Renal cortex interstitium (tissue), 15 donors: Measurements from ENCODE around the gene UTP18. TPM values are rescaled to one million over a fixed set of nuclear protein-coding genes. Genes with fewer than 3 reads are reported as not detected.
"Not testable (repeated sequence)": the region's sequence is repeated elsewhere in the genome, so short reads cannot be mapped to it uniquely, and the experiment has no call there.

Source experiments
- DNase-seq, 11 donors: peaks; one replicate each; pipeline ENCODE4 v3.0.0-alpha.2; 2013; ENCODE audit warnings: low read depth in 9 of 11, low spot score in 4 of 11; ENCODE audit errors: extremely low read depth in 1 of 11
- long read RNA-seq, 16 experiments: transcript quantifications; one replicate each; lab custom pipeline, GENCODE V29; 2026
- polyA plus RNA-seq, 3 donors: library from polyadenylated mRNA; unstranded; fragments of 120-200 nt; gene quantifications; one replicate each; pipeline ENCODE4 v1.2.1, GENCODE V29; 2013; ENCODE audit not compliant: insufficient read length in 3 of 3

Gene UTP18
- polyA plus RNA-seq = 10 to 100 TPM; 43.9 to 63.7 (median 47.4) TPM
- long read RNA-seq, donor 1, transcript UTP18-201 (14 exons, 1,894 nt) = major isoform, 7 of 8 reads
- long read RNA-seq, donor 1, partial matches to known transcripts = 0 of 8 reads
- long read RNA-seq, donor 1, other reads (novel, unspliced or antisense) = 0 of 8 reads
- long read RNA-seq, donor 2, transcript UTP18-201 (14 exons, 1,894 nt) = major isoform, 7 of 14 reads
- long read RNA-seq, donor 2, partial matches to known transcripts = 6 of 14 reads
- long read RNA-seq, donor 2, other reads (novel, unspliced or antisense) = 0 of 14 reads
- long read RNA-seq, donor 3, transcript UTP18-201 (14 exons, 1,894 nt) = major isoform, 19 of 19 reads
- long read RNA-seq, donor 3, partial matches to known transcripts = 0 of 19 reads
- long read RNA-seq, donor 3, other reads (novel, unspliced or antisense) = 0 of 19 reads
- long read RNA-seq, donor 4, transcript UTP18-201 (14 exons, 1,894 nt) = major isoform, 11 of 16 reads
- long read RNA-seq, donor 4, partial matches to known transcripts = 5 of 16 reads
- long read RNA-seq, donor 4, other reads (novel, unspliced or antisense) = 0 of 16 reads
- long read RNA-seq, donor 5 = 0 reads
- long read RNA-seq, donor 6, transcript UTP18-201 (14 exons, 1,894 nt) = major isoform, 7 of 15 reads
- long read RNA-seq, donor 6, partial matches to known transcripts = 6 of 15 reads
- long read RNA-seq, donor 6, other reads (novel, unspliced or antisense) = 0 of 15 reads
- long read RNA-seq, donor 7, transcript UTP18-201 (14 exons, 1,894 nt) = major isoform, 8 of 19 reads
- long read RNA-seq, donor 7, partial matches to known transcripts = 11 of 19 reads
- long read RNA-seq, donor 7, other reads (novel, unspliced or antisense) = 0 of 19 reads
- long read RNA-seq, donor 8 = 0 reads
- long read RNA-seq, donor 9, transcript UTP18-201 (14 exons, 1,894 nt) = major isoform, 14 of 15 reads
- long read RNA-seq, donor 9, partial matches to known transcripts = 0 of 15 reads
- long read RNA-seq, donor 9, other reads (novel, unspliced or antisense) = 0 of 15 reads
- long read RNA-seq, donor 10, transcript UTP18-201 (14 exons, 1,894 nt) = major isoform, 5 of 10 reads
- long read RNA-seq, donor 10, partial matches to known transcripts = 5 of 10 reads
- long read RNA-seq, donor 10, other reads (novel, unspliced or antisense) = 0 of 10 reads
- long read RNA-seq, donor 11, transcript UTP18-201 (14 exons, 1,894 nt) = major isoform, 14 of 20 reads
- long read RNA-seq, donor 11, partial matches to known transcripts = 6 of 20 reads
- long read RNA-seq, donor 11, other reads (novel, unspliced or antisense) = 0 of 20 reads
- long read RNA-seq, donor 12, transcript UTP18-201 (14 exons, 1,894 nt) = major isoform, 5 of 5 reads
- long read RNA-seq, donor 12, partial matches to known transcripts = 0 of 5 reads
- long read RNA-seq, donor 12, other reads (novel, unspliced or antisense) = 0 of 5 reads
- long read RNA-seq, donor 13 = 0 reads
- long read RNA-seq, donor 14, transcript UTP18-201 (14 exons, 1,894 nt) = major isoform, 16 of 17 reads
- long read RNA-seq, donor 14, partial matches to known transcripts = 0 of 17 reads
- long read RNA-seq, donor 14, other reads (novel, unspliced or antisense) = 0 of 17 reads
- long read RNA-seq, donor 15, transcript UTP18-201 (14 exons, 1,894 nt) = major isoform, 9 of 9 reads
- long read RNA-seq, donor 15, partial matches to known transcripts = 0 of 9 reads
- long read RNA-seq, donor 15, other reads (novel, unspliced or antisense) = 0 of 9 reads
- long read RNA-seq, donor 16, transcript UTP18-201 (14 exons, 1,894 nt) = major isoform, 33 of 39 reads
- long read RNA-seq, donor 16, partial matches to known transcripts = 5 of 39 reads
- long read RNA-seq, donor 16, other reads (novel, unspliced or antisense) = 0 of 39 reads

DNA sequence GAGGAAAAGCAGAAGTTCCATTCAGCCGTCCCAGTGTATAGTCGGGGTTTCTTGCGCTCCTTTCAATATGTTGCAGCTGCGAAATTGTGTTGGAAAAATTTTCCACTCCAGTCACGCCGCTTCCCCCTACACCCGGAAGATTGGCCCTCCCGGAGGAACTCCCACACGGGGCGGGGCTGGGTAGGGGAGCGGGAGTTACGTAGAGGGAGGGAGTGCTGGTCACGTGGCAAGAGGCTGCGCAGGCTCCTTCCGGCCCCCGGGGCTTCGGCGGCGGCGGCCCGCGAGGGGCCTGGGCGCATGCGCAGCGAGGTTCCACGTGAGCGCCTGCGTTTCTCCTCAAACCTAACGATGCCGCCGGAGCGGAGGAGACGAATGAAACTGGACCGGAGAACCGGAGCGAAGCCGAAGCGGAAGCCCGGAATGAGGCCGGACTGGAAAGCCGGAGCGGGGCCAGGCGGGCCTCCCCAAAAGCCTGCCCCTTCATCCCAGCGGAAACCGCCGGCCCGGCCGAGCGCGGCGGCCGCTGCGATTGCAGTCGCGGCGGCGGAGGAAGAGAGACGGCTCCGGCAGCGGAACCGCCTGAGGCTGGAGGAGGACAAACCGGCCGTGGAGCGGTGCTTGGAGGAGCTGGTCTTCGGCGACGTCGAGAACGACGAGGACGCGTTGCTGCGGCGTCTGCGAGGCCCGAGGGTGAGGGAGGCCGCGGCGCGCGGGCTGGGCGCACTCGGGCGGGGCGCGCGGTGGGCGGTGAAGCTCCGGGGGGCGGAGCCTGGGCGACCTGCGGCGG is at the start of gene UTP18:
UTP18 (plus strand) TSS at position 310 of the 787 bp plus-strand sequence; CDS start at position 349, 39 bp downstream.
- DNase-seq = peak; percentile 92 to 99 (median 95)

DNA sequence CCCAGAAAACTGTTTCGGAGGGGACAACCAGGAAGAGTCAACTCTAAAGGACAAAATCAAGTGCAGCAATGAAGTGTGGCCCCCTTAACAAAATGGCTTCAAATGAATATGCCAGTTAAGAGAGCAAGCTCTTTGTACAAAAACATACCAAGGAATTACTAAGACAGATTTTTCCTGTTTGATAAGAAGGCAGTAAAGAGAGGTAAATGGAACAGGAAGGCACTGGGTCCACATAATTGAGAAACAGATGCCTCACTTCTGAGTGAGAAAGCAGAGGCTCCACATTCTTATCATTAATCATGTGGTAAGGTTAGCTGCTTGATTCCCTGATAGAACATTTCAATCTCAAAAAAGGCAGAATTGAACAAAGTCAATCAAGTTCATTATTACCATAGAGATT is 45.4 kb upstream of the UTP18 start:
- DNase-seq = no peak

DNA sequence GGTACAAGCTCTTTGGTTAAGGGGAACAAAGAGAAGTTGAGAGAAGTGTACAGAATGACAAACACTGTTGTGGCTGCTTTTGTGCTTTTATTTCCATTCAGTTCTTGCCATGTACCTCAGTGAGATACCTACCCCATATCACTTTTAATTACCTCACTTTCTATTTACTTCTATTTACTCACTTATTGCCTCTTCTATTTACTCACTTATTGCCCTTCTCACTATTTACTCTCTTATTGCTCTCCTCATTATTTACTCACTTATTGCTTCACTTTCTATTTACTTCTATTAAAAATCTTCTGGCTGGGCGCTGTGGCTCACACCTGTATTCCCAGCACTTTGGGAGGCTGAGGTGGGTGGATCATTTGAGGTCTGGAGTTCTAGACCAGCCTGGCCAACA is 42.4 kb upstream of the UTP18 start:
- no peak for DNase-seq

DNA sequence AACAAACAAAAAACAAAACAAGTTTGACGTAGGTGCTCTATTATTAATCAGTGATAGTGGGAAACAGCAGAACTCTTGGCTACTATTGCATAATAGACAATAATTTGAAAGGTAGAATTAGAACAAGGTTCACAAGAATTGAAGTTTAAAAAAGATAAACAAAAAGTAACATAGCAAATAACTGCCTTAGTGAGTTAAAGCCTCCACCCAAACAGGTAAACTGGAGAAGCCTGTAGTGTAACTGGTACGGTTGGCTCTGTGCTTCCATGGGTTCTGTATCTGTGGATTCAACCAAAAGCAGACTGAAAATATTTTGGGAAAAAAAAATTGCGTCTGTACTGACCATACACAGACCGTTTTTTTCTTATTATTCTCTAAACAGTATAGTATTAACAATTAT is 39.0 kb upstream of the UTP18 start:
- DNase-seq = no peak

DNA sequence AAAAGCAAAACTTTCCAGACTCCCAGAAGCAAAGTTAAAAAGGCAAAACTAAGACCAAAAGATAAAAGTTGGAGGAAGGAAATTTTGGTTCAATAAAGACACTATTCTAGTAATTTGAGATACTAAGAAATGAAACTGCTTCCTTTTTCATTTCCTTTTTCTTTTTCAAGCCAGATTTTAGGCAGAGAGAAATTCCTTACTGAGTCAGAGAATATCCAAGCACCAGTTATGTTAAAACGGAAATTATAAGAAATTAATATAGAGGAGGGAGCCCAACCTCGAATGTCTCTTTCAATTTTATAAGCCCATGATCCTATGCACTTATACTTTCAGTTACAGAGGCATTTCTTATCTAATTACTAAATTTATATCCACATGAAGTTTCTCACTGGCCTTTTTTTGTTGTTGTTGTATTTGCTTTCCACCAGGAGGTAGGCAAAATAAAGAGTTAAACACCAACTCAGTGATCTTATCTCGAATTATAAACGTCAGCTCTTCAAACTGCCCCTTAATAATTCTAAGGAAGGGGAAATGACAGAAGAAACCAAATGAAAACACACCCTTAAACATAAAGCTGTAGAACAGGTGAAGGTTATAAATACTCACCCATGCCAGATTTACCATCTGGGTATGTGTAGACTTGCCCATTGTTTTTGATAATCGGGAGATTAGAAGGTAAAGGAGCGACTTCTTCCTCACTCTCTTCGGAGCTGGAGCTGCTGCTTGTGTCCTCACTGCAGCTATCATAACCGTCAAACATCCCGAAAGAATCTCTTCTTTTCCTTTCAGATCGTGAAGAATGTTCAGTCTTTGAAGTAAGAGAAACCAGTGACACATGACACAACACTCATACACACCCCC is 35.7 kb upstream of the UTP18 start:
- DNase-seq = no peak

DNA sequence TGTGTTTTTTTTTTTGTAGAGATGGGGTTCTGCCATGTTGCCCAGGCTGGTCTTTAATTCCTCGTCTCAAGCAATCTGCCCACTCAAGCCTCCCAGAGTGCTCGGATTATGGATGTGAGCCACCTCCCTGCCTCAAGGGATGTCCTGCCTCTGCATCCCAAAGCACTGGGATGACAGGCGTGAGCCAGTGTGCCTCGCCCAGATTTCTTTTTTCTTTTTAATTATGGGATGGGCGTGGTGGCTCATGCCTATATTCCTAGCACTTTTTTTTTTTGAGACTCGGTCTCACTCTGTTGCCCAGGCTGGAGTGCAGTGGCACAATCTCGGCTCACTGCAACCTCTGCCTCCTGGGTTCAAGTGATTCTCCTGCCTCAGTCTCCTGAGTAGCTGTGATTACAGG is 34.8 kb upstream of the UTP18 start:
- not testable (repeated sequence) for DNase-seq

DNA sequence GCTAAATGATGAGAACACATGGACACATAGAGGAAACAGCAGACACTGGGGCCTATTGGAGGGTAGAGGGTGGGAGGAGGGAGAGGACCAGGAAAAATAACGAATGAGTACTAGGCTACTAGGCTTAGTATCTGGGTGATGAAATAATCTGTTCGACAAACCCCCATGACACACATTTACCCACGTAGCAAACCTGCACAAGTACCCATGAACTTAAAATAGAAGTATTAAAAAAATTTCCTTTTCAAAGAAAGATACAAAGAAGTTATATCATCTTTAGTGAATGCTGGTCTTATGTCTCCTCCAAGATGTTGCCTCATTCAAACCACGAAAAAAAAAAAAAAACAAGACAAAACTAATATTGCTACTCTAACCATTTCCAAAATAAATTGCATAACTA is 32.2 kb upstream of the UTP18 start:
- no peak for DNase-seq

DNA sequence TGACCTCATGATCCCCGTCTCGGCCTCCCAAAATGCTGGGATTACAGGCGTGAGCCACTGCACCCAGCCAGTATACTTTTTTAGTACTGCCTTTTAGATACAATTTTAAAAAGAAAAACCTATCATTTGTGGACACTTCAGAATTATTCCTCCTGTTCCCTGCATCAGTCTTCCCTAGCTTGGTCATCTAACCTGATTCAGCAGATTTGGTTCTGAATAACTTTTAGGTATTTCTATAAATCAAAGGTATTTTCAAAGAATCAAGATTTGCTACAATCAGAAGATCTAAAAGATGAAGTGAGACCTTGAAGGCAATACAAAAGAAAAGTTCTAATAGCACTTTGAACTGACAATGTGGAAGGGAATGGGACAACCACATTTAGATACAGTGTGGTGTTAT is 30.5 kb upstream of the UTP18 start:
- DNase-seq = no peak

DNA sequence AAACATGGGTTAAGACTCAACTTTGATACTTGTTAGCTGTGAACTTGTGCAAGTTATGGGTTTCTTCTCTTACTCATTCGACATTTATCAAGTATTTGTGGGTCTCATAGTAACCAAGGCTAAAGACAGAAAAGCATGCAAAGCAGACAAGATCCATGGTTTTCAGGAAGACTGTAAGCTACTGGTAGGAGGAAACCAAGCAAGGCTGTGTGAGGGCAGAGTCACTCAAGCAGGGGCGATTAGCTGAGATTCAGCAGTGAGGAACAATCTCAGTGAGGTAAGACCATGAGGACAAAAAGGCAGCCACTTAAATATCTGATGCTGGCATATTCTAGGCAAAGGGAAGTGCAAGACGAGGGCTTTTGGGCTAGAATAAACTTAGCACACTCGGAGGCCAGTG is 30.0 kb upstream of the UTP18 start:
- DNase-seq = no peak

DNA sequence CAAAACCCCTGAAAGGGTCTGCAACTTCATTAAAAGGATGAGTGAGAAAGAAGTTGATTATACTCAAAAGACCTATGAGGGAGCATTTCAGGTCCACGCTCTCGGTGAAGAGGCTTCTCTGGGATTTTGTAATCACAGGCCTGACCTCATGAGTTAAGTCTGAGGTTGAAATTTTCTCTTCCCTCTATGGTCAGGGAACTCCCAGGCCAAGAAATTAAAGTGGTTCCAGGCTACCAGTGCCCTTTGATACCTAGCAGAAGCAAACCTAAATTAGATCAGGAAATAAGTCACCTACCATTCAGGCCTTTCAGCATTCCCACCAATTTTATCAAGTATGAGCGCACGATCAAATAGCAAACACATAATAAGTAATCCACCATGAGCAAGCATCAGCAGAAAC is 28.3 kb upstream of the UTP18 start:
- DNase-seq = no peak

DNA sequence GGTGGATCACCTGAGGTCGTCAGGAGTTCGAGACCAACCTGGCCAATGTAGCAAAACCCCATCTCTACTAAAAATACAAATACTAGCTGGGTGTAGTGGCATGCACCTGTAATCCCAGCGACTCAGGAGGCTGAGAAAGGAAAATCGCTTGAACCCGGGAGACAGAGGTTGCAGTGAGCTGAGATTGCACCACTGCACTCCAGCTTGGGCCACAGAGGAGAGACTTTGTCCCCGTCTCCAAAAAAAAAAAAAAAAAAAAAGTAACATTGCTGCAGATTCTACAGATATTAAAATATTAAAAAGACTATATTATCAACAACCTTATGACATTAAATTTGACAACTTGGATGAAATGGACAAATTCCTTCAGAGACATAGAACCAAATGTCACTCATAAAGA is 26.2 kb upstream of the UTP18 start:
- no peak for DNase-seq

DNA sequence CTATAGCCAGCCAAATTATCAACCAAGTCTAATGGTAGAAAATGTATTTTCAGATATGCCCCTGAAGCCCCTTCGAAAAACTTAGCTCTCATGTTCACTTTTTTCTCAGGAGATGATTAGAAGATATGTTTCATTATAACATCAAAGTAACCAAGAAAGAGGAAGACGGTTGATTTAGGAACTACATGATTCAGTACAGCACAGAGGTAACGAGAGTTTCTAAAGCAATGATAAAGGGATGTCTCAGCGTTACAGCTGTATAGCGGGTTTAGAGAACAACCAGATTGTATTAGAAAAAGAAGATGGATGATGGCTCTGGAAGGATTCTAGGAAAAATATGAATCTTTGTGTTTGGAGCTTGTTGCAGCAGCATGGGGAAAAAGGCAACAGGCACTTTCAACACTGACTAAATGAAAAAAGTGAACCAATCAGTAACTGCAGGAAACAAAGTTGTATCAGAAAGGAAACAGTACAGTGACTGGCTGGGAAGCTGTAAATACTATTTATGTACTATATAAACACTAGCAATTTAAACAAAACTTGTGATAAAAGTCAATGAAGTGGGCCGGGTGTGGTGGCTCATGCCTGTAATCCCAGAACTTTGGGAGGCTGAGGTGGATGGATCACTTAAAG is 22.0 kb upstream of the UTP18 start:
- DNase-seq = no peak

DNA sequence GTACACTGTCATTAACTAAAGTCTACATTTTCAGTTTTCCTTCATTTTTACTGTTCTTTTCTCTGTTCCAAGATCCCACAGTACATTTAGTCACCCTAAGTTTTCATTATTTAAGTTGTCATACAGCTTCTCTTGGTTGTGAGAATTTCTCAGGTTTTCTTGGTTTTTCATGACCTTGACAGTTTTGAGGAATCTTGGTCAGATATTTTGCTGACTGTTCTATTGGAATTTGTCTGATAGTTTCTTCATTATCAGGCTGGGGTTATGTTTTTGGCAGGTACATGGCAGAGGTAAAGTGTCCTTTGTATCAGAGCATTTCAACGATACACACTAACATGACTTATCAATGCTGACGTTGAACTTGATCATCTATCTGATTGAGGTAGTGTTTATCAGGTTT is 20.1 kb upstream of the UTP18 start:
- DNase-seq = no peak

DNA sequence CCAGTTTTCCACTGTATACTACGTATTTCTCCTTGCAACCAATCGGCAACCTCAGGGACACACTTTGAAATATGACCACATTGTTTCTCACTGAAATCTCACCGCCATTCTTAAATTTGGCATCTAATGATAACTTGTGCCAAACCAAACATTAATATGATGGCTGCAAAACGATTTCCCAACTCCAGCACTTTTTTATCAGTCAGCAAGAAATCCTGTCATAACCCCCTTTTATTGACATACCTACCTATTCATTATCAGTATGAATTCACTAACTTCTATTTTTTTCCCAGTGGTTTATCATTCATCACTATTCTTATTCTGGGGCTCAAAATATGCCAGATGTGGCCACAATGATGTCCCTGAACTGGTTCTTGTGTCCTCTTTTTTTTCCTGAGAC is 16.3 kb upstream of the UTP18 start:
- DNase-seq = no peak

DNA sequence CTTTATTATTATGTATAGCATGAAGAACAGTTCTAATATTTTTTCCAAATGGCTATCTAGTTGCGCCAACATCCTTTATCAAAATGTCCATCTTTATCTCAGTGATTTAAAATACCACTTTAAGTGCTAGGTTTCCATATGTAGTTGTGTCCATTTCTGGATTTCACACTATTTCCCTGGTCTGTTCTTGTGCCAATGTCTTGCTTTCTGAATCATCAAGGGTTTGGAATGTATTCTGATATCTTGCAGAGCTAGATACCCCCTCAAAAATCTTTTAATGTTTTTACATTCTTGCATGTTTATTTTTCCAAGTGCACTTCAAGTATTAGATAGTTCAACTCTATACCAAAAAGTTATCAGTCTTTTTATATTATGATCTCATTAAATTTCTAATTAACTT is 14.8 kb upstream of the UTP18 start:
- no peak for DNase-seq

DNA sequence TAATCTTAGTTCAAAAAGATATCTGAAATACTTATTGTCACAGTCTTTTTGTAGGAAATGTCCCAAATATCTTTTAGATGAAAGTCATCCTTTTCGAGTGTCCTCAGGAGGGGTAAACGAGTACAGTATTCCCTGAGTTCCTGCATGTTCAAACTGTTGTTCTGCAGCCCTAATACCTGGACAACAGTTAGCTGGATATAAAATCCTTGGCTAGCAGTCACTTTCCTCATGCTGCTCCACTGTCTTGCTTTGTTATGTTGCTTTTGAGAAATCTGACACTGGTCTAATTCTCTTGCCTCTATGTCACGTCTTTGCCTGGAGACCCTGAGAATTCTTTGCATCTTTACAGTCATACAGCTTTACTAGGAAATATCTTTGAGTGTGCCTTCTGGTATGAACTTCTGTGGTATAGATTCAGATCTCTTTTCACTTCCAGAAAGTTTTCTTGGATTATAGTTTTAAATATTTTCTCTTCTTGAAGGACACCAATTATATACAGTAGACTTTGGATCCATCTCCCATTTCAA is 10.0 kb upstream of the UTP18 start:
- DNase-seq = no peak
